ENCODE data around the gene SLC16A6.

DNA sequence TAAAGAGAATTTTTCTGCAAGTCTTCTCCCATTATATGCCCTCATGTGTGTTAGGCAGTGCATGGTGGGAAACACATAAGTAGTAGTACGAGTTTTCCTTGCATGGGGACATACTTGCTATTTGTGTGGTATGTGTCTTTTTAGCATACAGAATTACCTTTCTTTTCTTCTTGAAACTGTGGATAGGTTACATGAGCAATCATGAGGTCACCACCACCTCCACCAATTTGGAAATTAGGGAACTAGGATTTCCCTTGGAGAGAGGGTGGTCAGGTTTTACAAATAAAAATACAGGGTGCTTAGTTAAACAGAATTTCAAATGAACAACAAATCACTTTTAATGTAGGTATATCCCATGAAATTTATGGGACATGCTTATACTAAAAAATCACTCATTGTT is 59.4 kb downstream of the SLC16A6 start:
- TF ChIP-seq, protein P1, sequence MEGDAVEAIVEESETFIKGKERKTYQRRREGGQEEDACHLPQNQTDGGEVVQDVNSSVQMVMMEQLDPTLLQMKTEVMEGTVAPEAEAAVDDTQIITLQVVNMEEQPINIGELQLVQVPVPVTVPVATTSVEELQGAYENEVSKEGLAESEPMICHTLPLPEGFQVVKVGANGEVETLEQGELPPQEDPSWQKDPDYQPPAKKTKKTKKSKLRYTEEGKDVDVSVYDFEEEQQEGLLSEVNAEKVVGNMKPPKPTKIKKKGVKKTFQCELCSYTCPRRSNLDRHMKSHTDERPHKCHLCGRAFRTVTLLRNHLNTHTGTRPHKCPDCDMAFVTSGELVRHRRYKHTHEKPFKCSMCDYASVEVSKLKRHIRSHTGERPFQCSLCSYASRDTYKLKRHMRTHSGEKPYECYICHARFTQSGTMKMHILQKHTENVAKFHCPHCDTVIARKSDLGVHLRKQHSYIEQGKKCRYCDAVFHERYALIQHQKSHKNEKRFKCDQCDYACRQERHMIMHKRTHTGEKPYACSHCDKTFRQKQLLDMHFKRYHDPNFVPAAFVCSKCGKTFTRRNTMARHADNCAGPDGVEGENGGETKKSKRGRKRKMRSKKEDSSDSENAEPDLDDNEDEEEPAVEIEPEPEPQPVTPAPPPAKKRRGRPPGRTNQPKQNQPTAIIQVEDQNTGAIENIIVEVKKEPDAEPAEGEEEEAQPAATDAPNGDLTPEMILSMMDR (IDR thresholded peaks at IDR 0.05), result no peak
- TF ChIP-seq POLR2A (IDR thresholded peaks at IDR 0.05), result no peak
- TF ChIP-seq EP300 (IDR thresholded peaks at IDR 0.05), result no peak
- no peak for TF ChIP-seq POLR2AphosphoS5 (IDR thresholded peaks at IDR 0.05)

All from suprapubic skin (tissue), 4 donors.